Stimulated activated naive CD4-positive, alpha-beta T cell treated with Interleukin-2 at 50 U/mL for 16 hours (primary cell): ENCODE data around the gene RPAP3.

Experiments used
- DNase-seq: peaks from one replicate; lab custom pipeline; 2025; lab: John Stamatoyannopoulos, UW

The RPAP3 gene

DNA sequence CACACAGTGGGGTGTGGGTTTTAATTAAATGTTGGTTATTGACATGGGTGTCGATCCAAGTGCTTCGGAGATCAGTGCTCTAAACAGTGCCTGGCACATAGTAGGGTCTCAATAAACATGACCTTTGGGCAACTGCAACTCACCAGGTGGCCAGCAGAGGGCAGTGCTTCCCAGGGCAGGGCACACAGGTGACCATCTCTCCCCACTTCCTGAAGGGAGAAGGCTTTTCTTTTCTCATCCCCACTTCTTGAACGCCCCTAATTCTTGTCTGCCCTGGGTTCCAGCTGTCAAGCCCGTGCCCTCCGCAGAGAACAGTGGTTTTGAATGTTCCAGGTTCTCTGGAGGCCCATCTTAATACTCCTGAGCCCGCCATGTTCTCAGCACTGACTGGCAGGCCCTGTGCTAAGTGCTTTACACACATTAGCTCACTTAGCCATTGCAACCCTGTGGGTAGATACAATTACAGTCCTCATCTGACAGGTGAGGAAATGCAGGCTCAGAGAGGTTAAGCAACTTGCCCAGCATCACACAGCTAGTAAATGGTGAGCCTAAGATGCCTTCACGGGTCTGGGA is 36.5 kb upstream of the RPAP3 start:
- peak; percentile 55 for DNase-seq

DNA sequence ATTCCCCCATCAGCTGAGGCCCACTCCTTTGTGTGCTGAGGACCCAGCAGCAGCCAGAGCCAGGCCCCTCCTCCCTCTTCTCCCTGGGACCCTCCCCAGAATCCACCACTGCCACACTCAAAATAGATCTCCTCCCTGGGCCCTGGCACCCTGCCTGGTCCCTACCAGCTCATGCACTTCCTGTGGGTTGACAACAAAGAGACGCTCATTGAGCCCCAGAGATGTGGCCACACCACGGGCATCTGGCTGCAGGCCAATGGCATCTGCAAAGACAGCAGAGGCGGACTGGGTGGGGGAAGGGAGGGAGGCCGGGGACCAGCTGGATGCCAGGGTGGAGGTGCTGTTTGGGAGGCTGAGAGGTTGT is 35.5 kb upstream of the RPAP3 start:
- peak; percentile 44 for DNase-seq

DNA sequence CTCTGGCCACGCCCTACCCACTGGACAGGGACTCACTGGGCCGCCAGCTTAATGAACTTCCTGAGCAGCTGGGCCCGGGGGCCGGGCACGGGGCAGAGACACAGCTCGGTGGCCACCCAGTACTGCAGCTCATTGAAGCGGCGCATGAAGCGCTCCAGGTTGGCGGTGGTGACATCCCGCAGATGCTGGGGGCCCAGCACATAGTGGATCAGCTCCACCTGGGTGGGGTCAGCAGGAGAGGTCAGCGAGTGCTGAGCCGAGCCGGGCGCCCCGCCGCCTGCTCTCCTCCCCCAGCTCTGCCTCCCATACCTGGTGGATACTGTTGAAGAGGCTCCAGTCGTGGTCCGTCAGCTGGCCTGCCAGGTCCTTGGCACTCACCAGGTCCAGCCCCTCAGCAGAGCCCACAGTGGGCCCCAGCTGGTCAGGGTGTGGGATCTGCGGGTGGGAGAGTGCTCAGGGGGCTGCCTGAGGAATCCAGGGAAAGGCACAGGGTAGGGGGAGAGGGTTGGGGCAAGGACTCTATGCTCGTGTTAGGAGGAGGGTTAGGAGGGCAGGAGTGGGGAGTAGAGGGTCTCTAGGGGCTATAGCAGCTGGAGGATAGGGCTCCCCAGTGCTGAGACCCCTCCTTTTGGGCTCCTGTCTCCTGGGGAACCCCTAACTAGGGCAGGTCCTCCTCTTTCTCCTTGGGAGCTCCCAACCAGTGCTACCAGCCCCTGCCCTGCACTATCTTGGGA is 34.9 kb upstream of the RPAP3 start:
- no peak for DNase-seq

DNA sequence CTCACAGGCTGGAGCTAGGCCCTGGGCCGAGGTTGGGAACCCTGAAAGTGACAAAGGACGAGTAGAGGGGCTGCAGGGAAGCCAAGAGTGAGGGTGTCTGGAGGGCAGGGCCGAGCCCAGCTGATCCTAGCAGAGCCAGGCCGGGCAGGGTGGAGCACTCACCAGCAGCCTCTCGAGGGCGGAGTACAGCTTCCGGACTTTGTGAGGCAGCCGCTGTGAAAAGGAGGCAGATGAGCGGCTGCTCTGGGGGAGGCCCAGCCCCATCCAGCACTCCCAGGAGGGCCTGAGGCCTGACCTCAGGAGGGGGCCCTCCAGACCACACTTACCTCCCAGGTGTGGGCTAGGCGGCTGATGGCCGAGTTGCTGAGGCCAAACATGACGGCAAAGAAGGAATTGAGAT is 34.1 kb upstream of the RPAP3 start:
- no peak for DNase-seq

DNA sequence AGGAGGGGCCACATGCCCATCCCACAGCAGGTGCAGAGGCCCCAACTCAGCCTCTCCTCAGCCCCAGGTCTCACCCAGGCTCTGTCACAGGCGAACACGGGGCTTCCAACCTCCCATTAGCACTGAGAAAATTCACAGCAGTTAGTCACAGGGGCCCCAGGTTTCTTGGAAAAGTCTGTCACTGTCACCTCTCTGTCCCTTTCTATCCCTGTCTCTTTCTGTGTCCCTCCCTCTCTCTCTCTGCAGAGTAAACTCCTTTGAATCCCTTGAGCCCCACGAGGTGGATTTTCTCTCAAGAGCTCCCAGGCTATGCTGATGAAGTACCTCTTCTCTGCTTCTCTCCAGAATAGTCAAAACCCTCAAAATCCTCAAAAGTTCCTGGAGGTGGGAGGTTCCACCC is 33.5 kb upstream of the RPAP3 start:
- DNase-seq: no peak

DNA sequence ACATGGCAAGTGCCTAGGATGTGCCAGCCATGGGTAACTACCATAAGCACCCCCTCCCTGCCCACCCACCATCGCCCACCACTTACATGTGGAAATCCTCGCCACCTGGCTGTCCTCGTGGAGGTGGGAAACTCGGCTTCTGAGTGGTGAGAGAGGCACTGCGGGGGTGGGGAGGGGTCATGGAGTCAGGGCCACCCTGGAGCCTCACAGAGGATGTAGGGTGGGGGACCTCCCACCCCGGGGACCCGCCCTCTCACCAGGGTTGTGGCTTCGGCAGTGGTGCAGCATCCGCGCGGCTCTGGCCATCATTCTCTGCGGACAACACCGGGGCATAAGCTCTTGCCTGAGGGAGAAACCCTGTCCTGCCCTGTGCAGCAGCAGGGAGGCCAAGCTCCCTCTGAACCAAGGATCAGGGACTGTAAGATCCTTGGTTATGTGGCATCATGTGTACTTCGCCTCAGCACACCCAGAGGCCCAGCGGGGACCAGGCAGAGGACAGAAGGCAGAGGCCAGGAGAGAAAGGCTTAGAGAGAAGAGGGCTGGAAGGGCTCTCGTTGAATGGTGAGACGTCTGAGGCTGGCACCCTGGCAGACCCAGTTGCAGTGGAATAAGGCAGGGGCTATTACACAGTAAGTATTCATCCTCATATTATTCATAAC is 32.2 kb upstream of the RPAP3 start:
- DNase-seq: no peak

DNA sequence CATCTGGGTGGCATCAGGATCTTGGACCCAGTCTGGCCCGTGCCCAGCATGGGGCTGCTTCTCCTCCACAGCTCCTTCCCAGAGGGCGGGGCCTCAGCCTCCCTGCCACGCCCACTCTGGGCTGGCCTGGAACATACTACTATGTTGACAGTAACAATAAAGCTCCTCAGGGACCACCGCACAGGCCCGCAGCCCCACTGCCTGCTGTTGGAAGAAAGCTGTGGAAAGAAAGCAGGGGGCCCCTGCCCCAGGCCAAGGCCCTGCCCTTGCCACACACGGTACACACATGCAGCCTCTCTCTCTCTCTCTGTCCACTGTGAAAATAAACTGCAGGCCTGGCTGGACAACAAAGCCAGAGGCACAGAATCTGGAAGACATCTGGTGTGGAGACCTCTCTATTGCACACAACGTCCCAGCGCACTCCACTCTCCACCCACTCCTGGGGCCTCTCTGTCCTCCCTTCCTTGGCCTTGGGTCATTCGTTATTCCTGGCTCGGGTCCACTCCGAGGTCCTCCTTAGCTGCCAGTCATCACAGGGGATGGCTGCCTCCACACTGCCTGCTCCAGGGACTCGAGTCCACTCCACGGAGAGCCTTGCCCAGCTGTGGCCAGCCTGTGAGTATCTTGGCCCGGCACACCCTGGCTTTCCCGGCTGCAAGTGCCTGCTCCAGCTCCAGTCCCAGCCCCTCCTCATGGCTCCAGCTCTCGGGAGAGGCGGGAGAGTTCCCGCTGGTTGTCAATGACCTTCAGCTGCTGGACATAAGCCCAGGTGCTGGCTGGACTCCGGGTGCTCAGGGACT is 31.2 kb upstream of the RPAP3 start:
- DNase-seq: no peak

DNA sequence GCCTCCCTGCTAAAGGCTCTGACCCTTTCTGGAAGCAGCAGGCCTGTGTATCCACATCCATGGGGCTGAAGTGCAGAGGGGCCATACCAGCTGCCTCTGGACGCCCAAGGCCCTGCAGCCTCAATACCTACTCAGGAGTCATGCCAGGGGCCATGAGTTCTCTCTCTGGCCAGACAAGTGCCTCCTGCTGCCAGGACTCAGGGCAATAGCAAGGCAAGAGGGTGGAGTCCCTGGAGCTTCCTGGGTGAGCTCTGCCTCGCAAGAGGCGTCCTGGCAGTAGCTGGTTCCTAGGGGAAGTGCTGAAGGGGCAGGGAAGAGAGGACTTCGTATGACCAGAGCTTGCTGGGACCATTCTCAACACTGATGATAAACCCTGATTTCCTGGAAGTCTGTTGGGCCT is 30.4 kb upstream of the RPAP3 start:
- DNase-seq: no peak

DNA sequence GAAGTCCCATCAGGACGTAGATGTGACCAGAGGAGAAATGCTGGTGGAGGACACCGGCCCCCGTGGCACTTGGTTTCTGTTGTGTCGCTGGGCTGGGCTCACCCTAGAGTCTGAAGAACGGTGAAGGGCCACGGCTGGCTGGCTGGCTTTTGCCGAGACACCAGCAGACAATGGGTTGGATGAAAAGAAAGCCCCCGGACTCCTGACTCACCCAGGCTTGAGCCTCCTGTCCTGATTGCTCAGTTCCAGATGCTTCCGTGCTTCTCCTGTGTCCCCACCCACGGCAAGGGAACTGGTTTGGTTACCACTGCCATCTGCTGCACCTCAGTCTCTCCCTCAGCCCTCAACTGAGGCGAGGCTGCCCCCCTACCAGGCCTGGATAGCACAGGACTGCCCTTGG is 29.8 kb upstream of the RPAP3 start:
- no peak for DNase-seq

DNA sequence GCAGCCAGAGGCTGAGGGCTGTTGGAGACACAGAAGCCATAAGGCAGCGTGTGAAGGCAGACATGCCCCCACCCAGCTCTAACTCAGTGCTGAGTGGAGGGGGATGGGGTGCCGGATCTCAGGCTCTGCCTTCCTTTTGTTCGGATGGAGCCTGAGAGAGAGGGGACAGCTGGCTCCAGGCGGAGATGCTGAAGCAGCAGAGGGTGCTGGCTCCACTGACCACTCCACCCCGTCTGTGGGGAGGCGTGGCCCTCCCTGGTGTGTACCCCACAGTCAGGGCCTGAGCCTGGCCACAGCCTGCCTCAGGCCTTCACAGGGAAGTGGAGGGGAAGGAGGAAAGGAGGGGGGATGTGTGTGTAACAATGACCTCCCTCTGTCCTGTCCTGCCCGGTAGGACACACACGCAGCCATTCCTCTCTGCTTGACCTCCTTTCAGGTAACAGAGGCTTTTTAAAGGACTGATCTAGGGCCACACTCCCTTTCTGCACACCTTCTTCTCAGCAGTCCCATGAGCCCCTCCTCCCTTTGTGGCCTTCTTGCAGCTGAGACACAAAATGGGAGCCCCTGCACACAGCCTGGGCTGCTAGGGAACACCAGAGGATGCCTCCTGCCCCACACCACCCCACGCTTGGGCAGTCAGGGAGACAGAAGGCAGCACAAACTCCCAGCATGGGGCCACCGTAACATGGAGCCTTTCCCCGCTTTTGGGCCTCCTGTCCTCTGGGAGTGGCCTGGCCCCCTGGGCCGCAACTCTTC is 29.1 kb upstream of the RPAP3 start:
- no peak for DNase-seq

DNA sequence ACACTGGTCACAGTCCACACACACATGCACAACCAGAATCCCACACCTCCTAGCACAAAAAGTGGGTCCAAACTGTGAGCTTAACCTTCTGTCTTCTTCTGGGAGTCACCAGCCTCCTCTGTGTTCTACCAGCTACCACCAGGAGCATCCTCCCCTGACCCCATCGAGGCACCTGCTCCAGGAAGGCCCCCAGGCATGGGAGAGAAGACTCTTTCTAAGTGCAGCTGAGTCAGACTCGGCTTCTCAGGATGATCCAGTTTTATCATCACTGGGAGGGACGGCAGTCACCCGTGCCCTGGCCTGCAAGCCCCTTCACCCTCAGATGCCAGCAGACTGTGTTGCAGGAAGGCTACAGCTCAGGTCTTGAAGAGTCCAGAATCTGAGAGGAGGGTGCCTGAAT is 27.3 kb upstream of the RPAP3 start:
- no peak for DNase-seq

DNA sequence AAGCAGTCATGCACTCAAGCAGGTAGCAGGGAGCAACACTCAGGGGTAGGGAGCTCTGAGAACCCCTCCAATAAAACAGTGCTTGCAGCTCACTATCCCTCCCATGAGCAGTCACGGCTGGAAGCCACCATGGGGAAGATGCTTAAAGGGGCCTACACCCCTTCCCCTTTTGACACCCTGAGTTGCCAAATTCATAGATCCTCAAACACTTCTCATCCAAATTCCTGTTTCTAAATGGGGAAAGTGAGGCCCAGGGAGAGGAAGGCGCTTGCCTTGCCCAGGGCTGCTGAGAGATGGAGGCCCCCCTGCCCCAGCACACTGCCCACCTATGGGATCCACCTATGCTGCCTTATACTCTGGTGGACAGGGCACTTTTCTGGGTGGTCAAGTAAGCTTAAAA is 26.7 kb upstream of the RPAP3 start:
- DNase-seq: no peak

DNA sequence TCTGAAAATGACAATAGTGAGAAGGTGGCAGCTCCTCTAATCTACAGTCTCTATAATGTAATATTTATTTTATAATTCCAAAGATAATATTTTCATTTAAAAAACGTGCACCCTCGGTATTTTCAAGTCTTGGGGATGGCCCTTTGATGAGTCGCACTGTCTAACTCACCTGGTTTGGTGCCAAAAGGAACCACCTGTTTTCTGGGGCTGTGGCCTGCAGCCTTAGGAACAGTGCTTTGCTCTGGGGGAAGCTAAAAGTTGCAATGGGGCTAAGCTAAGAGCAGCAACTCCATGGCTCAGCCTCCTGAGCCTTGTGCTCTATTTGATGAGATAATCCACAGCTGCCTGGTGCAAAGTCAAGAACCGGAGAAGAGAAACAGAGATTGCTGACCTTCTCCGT is 25.9 kb upstream of the RPAP3 start:
- no peak for DNase-seq

DNA sequence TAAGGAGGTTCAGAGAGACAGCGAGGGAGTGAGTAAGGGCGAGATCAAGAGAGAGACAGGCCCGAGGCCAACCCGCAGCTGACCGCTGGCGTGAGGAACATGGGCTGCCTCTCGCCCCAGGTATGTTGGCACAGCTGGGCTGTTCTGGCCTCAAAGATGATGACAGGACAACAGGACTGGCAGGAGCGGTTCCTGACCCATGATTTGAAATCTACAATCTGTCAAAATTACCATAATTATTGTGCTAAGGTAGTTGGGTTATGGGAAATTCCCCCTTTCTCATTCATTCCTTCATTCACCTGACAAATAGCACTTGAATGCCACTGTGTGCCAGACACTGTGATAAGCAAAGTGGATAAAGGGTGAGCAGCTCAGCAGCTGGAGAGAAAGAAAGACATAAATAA is 24.5 kb upstream of the RPAP3 start:
- DNase-seq: no peak

DNA sequence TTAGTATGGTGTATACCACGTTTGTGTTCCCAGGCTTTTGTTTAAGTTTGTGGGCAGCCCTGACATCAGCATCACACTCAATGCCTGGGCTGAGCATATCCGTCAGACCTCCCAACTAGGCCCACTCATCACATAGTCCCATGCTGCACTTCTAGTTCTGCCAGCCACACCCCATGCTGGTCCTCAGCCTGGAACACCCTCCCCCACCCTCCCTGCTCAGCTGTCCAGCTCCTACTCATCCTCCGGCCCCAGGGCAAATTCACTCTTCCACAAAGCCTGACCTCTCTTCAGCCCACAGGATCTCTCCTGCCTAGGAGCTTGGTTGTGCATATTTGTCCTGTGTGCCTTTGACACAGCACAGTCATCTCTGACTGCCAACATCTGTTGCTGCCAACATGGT is 23.4 kb upstream of the RPAP3 start:
- DNase-seq: no peak

DNA sequence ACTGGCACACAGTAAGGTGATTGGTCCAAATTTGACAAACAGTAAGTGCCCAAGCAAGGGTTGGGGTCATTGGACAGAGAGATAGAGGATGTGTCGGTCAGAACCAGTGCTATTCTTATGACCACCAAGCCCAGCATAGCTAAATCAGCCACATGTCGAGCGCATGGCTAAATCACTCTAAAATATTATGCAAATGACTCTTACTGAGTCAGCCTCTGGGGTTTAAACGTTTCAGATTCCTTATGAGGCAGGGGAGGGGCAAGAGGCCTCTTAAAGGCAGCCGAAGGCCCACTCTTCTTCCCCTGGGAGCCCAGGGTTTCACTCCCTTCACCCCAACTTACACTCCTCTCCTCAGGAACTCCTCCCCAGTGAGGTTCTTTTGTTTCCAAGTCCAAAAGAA is 20.1 kb upstream of the RPAP3 start:
- DNase-seq: no peak

DNA sequence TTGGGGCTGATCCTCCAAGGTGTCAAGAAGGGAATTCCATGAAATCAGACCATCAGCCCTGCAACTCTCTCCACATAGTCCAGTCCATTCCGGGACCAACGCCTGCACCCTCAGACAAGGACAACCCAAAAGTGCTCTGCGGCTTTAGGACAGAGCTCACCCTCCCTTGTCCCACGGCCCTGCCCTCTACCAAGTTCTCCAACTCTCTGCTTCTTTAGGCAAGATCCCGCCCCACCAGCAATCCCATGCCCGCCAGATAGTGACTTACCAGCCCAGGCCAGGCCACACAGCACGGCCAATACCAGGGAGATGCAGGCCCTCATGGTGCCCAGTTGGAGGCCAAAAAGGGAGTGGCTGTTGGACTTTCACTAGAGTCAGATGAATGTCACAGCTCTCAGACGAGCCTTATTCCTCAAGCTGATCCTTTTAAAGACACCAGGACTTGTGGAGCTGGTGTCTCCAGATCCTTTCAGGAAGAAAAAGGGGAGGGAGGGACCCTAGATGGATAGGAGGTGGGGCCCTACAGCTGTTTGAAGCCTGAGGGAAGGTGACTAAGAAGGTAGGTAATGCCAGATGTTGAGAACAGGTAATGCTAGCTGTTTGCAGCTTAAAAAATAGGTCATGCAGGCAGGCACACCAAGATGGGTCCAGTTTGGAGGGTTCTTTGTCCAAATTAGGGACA is 19.4 kb upstream of the RPAP3 start, which contains the start of gene ENDOU:
Gene ENDOU, minus strand, starts transcription at position 400 of the 682 bp plus-strand sequence. Its CDS starts 77 bp downstream, at position 323.
- no peak for DNase-seq

DNA sequence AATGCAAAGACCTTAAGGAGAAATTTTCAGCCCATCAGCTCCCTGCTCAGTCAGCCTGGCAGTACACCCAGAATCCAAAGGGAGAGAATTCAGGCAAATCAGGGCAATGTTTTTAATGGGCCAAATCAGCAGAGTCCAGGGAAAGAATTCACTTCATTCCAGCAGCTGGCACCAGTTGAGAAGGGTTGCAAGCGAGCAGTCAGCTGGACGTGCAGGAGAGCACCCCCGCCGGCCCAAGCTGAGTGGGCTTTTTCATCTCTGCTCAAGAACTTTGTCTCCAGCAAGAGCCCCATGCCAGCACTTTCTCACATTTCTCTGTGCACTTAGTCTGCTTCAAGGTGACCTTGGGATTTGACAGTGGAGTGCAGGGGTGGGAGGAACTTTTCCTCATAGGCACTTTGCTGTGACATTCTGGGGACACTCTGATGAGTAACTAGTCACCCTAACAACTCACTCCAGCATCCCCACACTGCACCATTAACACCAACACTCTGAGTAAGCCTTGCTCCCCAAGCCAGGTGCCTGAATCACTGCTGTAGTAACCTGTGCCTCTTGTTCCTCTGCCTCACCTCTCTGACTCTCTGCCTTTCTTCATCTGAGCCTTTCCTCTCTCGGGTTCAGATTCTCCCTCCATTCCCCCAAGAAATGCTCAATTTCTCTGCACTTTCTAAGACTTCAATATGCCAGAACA is 17.3 kb upstream of the RPAP3 start:
- no peak for DNase-seq

DNA sequence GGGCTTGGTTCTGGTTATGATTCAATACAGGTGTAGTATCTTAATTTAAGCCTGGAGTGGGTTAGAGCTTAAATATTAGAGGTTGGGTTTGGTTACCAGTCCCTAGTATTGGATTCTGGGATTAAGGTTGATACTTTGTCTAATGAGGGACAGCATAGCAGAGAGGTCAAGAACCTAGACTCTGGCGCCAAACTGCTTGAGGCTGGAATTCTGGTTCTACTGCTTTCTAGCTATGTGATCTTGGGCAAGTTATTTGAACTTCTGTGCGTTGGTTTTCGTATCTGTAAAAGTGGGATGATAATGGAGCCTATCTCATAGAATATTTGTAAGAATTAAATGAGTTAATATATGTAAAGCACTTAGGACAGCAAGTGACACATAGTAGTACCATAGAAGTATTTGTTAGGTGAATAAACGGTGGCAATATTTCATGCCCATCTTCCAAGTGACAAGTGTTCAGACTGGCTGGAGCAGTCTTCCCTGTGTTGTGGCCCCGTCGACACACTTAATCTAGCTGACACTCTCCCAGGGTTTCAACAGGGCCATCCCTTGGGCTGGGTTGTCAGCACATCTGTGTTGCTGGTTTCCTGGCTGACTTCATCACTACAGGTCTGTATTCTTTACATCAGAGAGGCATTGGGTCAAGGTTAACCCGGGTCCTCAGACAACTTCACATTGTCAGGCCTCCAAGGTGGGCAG is 16.5 kb upstream of the RPAP3 start:
- no peak for DNase-seq

DNA sequence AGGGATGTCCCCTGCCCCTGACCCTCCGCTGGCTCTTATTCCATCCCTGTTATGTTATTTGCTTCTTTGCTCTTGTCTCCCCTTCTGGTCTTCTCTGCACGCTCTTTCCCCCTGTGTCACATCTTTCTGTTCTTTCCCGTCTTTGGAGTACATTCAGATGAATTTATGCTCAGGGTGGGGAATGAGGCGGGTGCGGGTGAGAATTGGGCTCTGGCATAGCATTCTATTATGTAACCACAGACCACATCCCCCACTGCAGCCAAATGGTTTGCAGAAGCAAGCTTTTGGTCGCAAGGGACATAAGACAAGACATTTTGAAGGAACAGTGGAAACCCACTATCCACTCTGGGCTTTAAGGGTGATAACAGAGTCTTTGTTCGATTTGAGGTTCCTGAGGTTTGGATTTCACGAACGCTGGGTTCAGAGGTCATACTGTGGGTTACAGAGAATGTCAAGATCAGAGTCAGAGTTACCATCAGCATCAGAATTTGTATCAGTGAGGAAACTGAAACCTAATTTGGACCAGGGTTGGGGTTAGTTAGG is 15.7 kb upstream of the RPAP3 start:
- DNase-seq: no peak
